ENCODE results near the gene PEAK1. TPM values are rescaled to one million over a fixed set of nuclear protein-coding genes. Genes with fewer than 3 reads are reported as not detected.

PEAK1 gene
- total RNA-seq, 1 experiment from 2014 or later = 21.2 TPM

DNA sequence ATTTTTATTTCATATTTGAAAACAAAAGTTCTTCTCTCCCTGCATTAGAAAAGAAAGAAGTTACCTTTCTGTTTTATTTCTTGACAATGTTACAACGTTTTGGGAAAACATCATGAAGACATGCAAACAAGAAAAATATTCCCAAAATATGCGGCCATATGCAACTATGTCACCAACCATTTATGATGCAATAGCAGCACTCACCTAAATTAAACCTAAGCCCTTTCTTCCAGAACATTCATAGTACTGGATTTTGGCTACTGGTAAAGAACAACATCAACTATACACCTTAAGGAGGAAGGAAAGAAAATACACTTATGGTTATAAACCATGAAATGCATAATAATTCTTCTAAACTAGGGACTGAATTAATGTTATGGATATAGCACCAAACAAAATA, 164.5 kb downstream of the PEAK1 start:
- Histone ChIP-seq H3K23me2 (ENCODE audit: insufficient read length, low read depth, low read length, poor library complexity, severe bottlenecking) (no peaks in the 10 kb centered on the region), H3K79me2 (ENCODE audit: insufficient read depth, low read length) (no peaks in the 10 kb centered on the region), H3K56ac (ENCODE audit: insufficient read length, low read depth, low read length) (no peak overlapping the region), H3K14ac (ENCODE audit: insufficient read depth, low read length) (no peak overlapping the region), H2BK20ac (ENCODE audit: low read depth, low read length, poor library complexity, severe bottlenecking) (no peak overlapping the region), H2AFZ (ENCODE audit: low read length) (no peak overlapping the region), H4K8ac (replicated peaks; ENCODE audit: insufficient read length, low read depth, low read length) (no peak overlapping the region), H3K79me1 (ENCODE audit: insufficient read depth, low read depth, low read length, poor library complexity, severe bottlenecking) (no peaks in the 10 kb centered on the region), H4K91ac (ENCODE audit: insufficient read length, low read depth, low read length) (no peak overlapping the region), H3K9ac (ENCODE audit: extremely low read depth, insufficient read length, low read length) (no peak overlapping the region), H4K20me1 (ENCODE audit: control insufficient read depth, insufficient read depth, insufficient read length) (no peaks in the 10 kb centered on the region), H2BK5ac (ENCODE audit: insufficient read length, low read length) (no peak overlapping the region), H4K5ac (ENCODE audit: insufficient read length, low read depth, low read length) (no peak overlapping the region), H2BK12ac (ENCODE audit: insufficient read length, low read depth, low read length) (no peak overlapping the region), H3K23ac (ENCODE audit: insufficient read length, low read depth, low read length) (no peak overlapping the region), H3K27me3 (ENCODE audit: insufficient read depth, low read length) (no peaks in the 10 kb centered on the region), H3K4me2 (ENCODE audit: insufficient read depth, insufficient read length, low read length) (no peak overlapping the region), H2BK120ac (ENCODE audit: low read depth, low read length, poor library complexity, severe bottlenecking) (no peak overlapping the region), H3K18ac (ENCODE audit: insufficient read length, low read depth, low read length) (no peak overlapping the region), H2BK15ac (ENCODE audit: low read depth, low read length) (no peak overlapping the region), H3K9me3 (ENCODE audit: control insufficient read depth, low read depth, low read length) (no peaks in the 10 kb centered on the region), H3K4me1 (ENCODE audit: insufficient read depth, low read length) (no peaks in the 10 kb centered on the region), H3T11ph (ENCODE audit: low read length) (no peak overlapping the region), H3K27ac (ENCODE audit: insufficient read length, low read depth, low read length) (no peak overlapping the region), H2AK5ac (ENCODE audit: insufficient read length, low read length) (no peak overlapping the region), H3K4ac (ENCODE audit: low read depth, low read length) (no peak overlapping the region)
- Mint-ChIP-seq H3K36me3 (ENCODE audit: insufficient read depth in 1 of 3, low read depth in 3 of 3) (peaks cover 10 to 17% (median 15%) of the 10 kb centered on the region in 3 experiments), H3K4me1 (peaks cover 2 to 3% of the 10 kb centered on the region in 2 experiments; a peak in 3 of 4 replicates), H3K27me3 (ENCODE audit: low read depth) (no peaks in the 10 kb centered on the region), H3K27ac (no peak overlapping the region), H3K4me3 (no peak overlapping the region), H3K9me3 (peaks cover 12 to 13% of the 10 kb centered on the region in 2 experiments)
- TF ChIP-seq, protein P1, sequence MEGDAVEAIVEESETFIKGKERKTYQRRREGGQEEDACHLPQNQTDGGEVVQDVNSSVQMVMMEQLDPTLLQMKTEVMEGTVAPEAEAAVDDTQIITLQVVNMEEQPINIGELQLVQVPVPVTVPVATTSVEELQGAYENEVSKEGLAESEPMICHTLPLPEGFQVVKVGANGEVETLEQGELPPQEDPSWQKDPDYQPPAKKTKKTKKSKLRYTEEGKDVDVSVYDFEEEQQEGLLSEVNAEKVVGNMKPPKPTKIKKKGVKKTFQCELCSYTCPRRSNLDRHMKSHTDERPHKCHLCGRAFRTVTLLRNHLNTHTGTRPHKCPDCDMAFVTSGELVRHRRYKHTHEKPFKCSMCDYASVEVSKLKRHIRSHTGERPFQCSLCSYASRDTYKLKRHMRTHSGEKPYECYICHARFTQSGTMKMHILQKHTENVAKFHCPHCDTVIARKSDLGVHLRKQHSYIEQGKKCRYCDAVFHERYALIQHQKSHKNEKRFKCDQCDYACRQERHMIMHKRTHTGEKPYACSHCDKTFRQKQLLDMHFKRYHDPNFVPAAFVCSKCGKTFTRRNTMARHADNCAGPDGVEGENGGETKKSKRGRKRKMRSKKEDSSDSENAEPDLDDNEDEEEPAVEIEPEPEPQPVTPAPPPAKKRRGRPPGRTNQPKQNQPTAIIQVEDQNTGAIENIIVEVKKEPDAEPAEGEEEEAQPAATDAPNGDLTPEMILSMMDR (conservative IDR thresholded peaks at IDR 0.05) = no peak
- DNase-seq = no peak
- WGBS (ENCODE audit: extremely low coverage, insufficient read length, low lambda C conversion rate) = no CpG with 5 or more reads among the region's 2 CpGs

Data from H9 (cell line).